Fibroblast of villous mesenchyme (primary cell): Measurements from ENCODE around the gene ADAP2. TPM values are rescaled to one million over a fixed set of nuclear protein-coding genes. Genes with fewer than 3 reads are reported as not detected.
A peak's percentile ranks its signal among the peaks of the same experiment; 100 is the strongest.
"Not testable (repeated sequence)": the region's sequence is repeated elsewhere in the genome, so short reads cannot be mapped to it uniquely, and the experiment has no call there.

Experiments
- DNase-seq: peaks from one replicate; pipeline ENCODE4 v3.0.0-alpha.2; 2010; ENCODE audit warnings: low read depth
- H3K4me3 ChIP-seq: 2 replicates; pipeline ENCODE4 v1.5.1; 2011; ENCODE audit warnings: low read depth, mild to moderate bottlenecking, low read length
- total RNA-seq: library from RNA; depleted of rRNA; stranded (reverse); fragments of >200 nt; gene quantifications from 2 replicates; pipeline ENCODE4 v1.2.3, GENCODE V29; 2012
- TF ChIP-seq, protein P1 (sequence below): IDR thresholded peaks from 2 replicates; pipeline ENCODE4 v1.5.1; 2012; ENCODE audit warnings: low read depth, mild to moderate bottlenecking, low read length; ENCODE audit not compliant: insufficient read depth

Gene ADAP2
- total RNA-seq, 1 donor: 3.0 TPM

GRCh38 chr17:30908717-30909420 is 12.9 kb upstream of the ADAP2 start:
- TF ChIP-seq, protein P1, sequence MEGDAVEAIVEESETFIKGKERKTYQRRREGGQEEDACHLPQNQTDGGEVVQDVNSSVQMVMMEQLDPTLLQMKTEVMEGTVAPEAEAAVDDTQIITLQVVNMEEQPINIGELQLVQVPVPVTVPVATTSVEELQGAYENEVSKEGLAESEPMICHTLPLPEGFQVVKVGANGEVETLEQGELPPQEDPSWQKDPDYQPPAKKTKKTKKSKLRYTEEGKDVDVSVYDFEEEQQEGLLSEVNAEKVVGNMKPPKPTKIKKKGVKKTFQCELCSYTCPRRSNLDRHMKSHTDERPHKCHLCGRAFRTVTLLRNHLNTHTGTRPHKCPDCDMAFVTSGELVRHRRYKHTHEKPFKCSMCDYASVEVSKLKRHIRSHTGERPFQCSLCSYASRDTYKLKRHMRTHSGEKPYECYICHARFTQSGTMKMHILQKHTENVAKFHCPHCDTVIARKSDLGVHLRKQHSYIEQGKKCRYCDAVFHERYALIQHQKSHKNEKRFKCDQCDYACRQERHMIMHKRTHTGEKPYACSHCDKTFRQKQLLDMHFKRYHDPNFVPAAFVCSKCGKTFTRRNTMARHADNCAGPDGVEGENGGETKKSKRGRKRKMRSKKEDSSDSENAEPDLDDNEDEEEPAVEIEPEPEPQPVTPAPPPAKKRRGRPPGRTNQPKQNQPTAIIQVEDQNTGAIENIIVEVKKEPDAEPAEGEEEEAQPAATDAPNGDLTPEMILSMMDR: no peak
- H3K4me3 ChIP-seq: no peak overlapping the region
- no peak for DNase-seq

GRCh38 chr17:30910151-30910550 is 11.6 kb upstream of the ADAP2 start:
- not testable (repeated sequence) for DNase-seq, H3K4me3 ChIP-seq

GRCh38 chr17:30913955-30914354 is 7.8 kb upstream of the ADAP2 start:
- no peak overlapping the region for H3K4me3 ChIP-seq
- TF ChIP-seq, protein P1: no peak
- DNase-seq: no peak

DNA sequence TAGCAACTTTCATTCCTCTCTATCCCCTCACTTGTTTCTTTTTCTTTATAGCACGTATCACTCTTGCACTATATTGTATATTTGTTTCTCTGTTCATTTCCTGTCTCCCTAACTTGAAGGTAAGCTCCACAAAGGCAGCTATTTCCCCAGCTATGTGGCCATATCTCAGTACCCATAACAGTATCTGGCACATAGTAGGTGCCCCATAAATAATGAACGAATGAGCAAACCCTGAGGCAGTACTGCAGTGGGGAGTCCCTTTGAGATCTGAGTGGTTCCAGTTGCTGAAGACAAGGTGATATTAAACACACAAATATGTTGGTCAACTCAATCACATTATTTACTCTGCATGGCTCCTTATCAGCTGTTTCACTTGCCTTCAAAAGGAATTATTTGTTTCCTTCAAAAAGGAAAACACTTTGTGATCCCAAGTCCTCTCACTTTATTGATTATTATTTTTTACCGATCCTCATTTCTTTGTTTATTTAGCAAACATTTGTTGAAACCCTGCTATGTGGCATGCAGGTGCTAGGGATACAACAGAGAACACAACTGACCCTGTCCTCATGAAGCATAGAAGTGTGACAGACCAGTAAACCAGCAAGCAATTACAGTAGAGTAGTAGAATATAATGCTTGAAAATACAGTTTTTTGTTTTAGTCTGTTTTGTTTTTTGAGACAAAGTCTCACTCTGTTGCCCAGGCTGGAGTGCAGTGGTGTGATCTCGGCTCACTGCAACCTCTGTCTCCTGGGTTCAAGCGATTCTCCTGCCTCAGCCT is 5.7 kb upstream of the ADAP2 start:
- DNase-seq: no peak
- no peak overlapping the region for H3K4me3 ChIP-seq
- TF ChIP-seq, protein P1: no peak

- no peak for DNase-seq
- no peak overlapping the region for H3K4me3 ChIP-seq
- TF ChIP-seq, protein P1: no peak
Observed at GRCh38 chr17:30917050-30917449, 4.7 kb upstream of the ADAP2 start.

DNA sequence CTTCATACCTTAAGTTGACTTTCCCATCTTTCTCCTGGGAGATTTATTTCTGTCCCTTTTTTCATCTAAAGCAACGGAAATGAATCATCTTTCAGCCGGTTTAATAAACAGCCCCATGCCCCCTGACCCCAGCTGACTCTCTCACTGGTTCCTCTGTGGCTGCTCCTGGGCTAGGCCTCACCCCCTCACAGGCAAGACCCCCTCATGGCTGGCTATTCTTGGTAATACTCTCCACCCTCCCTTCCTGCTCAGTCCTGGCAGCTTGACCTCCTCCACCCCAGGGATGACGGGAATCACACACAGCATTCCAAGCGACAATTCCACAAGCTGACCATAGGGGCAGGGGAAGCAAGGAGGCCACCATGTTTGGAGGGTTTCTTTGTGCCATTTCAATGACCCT is 1.5 kb upstream of the ADAP2 start:
- no peak overlapping the region for H3K4me3 ChIP-seq
- DNase-seq: peak; percentile 48
- TF ChIP-seq, protein P1: no peak

GRCh38 chr17:30920683-30921543 is 832 bp upstream of the ADAP2 start:
- H3K4me3 ChIP-seq: no peak overlapping the region
- TF ChIP-seq, protein P1: no peak
- no peak for DNase-seq
